ENCODE data around the gene CIITA.

Gene CIITA

DNA sequence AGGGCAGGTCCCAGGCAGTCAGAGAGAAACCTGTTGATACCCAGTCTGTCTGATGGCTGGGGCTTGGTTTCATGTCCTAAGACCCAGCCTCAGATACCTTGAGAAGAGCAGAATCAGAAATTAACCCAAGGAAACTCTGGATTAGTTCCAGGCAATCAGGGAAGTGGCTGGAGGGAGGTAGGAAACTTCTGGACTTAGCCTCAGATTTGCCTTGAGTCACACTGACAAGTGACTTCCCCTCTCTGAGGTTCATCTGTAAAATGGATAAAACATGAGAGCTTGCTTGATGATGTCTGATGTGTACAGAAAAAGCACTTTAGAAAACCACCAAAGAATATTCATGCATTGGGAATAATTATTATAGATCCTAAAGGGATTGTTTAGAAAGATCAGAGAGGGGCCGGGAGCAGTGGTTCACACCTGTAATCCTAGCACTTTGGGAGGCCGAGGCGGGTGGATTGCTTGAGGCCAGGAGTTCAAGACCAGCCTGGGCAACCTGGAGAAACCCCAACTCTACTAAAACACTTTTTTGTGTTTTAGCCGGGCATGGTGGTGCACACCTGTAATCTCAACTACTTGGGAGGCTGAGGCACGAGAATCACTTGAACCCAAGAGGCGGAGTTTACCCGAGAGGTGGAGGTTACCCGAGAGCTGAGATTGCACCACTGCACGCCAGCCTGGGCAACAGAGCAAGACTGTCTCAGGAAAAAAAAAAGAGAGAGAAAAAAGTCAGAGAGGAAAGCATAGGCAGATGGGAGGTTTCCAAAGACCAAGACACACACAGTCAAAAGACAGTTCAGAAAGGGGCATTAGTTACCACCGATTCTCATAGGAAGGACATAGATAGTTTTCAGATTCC, 3.8 kb downstream of the CIITA start:
- DNase-seq (ENCODE audit: low read depth) = no peak

DNA sequence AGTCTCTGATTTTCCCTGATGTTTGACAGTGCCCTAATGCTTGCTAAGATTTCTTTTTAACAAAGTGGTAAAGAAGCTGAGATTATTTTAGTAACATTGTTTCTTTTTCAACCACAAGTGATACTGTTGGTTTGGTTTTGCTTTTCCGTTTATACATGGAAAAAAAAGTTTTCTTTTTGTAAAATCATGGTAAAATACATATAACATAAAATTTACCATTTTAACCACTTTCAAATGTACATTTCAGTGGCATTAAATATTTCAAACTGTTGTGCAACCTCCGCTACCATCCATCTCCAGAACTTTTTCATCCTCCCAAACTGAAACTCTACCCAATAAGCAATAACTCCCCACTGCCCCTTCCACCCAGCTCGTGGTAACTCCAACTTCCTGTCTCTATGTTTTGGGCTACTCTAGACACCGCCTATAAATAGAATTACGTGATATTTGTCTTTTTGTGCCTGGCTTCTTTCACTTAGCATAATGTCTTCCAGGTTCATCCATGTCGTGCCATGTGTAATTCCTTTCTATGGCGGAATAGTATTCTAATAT, 4.6 kb downstream of the CIITA start:
- DNase-seq (ENCODE audit: low read depth) = no peak

DNA sequence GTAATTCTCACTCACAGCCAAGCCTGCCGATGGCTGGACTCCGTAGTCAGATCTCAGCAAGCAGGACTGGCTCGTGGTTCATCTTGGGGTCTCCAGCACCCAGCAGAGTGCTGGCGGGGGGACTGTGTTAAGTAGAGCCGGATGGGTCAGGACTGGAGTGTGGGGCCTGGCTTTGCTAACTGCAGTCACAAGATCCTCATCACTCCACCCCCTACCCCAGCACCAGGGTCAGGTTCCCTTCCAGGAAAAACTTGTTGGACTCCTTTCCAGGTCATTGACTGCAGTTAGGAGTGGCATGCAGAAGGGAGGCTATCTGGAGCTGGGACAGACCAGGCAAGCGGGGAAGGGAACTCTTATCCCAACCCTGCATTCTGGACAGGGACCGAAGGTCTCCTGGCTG, 6.0 kb downstream of the CIITA start:
- no peak for DNase-seq (ENCODE audit: low read depth)

DNA sequence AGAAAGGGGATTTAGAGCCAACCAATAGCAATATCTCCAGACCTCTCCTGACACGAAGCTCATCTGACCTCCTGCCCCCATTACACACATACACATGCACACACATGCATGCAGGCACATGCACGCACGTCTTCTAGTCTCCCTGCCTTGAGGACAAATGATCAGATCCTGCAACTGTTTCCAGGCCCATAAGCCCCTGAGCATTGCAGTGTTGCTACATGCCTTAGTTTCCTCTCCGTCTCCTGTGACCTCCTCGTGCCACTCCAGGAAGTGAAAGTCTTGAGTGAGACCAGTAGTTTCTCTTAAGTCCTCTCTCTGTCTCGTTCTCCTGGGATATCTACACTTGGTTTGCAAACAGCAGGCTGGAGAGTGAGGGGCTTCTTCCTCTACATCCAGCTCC, 8.2 kb downstream of the CIITA start:
- DNase-seq (ENCODE audit: low read depth) = no peak

- no peak for DNase-seq (ENCODE audit: low read depth)
Observed at GRCh38 chr16:10888320-10888937, 11.4 kb downstream of the CIITA start.

DNA sequence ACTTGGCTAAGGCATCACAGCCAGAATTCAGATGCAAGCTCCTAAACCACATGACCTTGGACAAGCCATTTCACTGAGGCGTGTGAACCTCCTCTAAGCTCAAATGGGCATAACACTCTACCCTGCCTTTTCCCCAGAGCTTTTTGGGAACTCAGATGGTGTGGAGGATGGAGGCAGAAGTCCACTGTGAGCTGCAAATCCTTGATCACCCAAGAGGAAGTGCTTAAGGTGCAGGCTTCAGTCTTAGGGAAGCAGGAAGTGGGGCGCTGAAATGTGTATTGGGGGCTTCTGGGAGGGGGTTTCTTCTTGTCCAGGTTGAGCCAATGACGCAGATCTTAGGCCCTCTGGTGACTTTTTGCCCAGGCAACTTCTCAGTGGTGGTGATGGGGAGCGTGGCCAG, 12.9 kb downstream of the CIITA start:
- DNase-seq (ENCODE audit: low read depth) = no peak

DNA sequence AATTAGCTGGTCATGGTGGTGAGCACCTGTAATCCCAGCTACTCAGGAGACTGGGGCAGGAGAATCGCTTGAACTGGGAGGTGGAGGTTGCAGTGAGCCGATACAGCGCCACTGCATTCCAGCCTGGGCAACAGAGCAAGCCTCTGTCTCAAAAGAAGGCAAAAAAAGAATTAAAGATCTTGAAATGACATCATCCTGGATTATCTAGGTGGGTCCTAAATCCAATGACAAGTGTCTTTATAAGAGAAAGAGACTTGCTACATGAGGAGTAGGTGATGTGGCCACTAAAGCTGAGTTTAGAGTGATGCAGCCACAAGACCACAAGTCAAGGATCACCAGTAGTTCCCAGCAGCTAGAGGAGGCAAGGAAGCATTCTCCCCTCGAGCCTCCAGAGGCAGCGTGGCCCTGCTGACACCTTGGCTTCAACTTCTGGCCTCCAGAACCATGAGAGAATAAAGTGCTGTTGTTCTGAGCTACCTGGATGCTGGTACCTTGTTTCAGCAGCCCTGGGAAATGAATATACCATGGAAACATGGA, 15.8 kb downstream of the CIITA start:
- DNase-seq (ENCODE audit: low read depth) = no peak

DNA sequence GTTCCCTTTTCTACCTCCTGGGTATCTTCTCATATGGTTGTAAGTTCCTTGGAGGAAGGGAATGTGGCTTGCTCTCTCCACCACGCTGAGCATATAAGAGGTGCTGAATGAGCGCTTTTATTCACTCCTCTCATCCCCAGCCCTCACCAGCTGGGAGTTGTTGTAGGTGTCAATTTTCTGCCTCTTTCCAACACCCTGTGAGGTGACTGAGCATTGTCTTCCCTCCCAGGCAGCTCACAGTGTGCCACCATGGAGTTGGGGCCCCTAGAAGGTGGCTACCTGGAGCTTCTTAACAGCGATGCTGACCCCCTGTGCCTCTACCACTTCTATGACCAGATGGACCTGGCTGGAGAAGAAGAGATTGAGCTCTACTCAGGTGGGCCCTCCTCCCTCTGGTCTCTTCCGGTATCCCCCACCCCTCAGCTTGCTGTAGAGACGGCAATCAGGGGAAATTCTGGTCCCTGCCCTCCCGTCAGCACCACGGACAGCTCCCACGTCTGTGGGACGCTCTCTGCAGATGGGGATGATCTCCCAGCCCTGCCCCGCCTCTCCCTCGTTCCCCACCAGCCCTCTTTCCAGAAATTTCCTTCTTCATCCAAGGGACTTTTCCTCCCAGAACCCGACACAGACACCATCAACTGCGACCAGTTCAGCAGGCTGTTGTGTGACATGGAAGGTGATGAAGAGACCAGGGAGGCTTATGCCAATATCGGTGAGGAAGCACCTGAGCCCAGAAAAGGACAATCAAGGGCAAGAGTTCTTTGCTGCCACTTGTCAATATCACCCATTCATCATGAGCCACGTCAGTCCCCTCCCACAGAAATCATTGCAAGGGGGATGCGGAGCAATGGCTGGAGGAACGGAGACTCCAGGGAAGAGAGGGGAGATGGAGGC, 18.3 kb downstream of the CIITA start:
- DNase-seq (ENCODE audit: low read depth) = no peak

- DNase-seq (ENCODE audit: low read depth) = no peak
Observed at GRCh38 chr16:10896165-10896564, 19.2 kb downstream of the CIITA start.

DNA sequence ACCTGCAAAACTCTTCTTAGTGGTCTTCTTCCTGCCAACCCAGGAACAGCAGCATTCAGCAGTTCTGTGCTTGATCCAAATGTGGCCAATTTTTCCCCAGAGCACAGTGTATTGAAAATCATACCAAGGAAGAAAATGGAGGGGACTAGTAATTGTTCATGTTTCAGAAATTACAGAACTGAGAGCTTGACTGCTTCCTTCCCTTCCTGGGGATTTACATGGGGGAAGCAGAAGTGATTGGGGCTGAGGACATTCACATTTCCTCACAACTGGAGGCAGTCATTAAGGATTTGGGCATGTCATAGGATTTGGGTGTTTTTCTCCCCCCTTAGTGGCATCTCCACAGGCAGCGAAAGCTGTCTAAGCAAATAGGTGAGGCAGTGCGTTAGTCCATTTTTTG, 19.7 kb downstream of the CIITA start:
- DNase-seq (ENCODE audit: low read depth) = no peak

DNA sequence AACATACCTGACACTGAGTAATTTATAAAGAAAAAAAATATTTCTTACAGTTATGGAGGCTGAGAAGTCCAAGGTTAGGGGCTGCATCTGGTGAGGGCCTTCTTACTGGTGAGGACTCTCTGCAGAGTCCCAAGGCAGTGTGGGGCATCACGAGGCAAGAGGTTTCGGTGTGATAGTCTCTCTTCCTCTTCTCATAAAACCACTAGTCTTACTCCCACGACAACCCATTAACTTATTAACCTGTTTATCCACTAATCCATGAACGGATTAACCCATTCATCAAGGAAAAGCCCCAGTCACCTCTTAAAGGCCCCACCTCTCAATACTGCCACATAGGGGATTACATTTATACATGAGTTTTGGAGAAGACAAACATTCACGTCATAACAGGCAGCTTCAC, 20.1 kb downstream of the CIITA start:
- no peak for DNase-seq (ENCODE audit: low read depth)

DNA sequence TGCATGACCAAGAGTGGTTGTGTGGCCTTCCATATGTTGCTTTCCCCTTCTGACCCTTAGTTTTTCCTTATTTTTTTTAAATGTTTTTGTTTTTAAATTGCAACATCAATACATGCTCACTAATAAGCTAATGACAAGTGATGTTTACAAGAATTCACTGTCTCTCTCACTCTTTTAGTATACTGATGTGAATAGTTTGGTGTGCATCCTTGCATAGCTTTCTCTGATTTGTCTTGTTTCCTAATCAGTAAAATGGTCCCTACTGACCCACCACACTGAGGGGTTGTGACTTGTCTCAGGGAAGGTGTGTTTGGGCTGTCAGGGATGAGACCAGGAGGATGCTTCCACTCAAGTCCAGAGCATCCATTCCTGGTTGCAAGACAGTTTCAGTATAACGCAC, 26.0 kb downstream of the CIITA start:
- DNase-seq (ENCODE audit: low read depth) = no peak

DNA sequence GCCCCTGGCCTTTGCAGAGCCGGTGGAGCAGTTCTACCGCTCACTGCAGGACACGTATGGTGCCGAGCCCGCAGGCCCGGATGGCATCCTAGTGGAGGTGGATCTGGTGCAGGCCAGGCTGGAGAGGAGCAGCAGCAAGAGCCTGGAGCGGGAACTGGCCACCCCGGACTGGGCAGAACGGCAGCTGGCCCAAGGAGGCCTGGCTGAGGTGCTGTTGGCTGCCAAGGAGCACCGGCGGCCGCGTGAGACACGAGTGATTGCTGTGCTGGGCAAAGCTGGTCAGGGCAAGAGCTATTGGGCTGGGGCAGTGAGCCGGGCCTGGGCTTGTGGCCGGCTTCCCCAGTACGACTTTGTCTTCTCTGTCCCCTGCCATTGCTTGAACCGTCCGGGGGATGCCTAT, 29.5 kb downstream of the CIITA start:
- DNase-seq (ENCODE audit: low read depth) = no peak

DNA sequence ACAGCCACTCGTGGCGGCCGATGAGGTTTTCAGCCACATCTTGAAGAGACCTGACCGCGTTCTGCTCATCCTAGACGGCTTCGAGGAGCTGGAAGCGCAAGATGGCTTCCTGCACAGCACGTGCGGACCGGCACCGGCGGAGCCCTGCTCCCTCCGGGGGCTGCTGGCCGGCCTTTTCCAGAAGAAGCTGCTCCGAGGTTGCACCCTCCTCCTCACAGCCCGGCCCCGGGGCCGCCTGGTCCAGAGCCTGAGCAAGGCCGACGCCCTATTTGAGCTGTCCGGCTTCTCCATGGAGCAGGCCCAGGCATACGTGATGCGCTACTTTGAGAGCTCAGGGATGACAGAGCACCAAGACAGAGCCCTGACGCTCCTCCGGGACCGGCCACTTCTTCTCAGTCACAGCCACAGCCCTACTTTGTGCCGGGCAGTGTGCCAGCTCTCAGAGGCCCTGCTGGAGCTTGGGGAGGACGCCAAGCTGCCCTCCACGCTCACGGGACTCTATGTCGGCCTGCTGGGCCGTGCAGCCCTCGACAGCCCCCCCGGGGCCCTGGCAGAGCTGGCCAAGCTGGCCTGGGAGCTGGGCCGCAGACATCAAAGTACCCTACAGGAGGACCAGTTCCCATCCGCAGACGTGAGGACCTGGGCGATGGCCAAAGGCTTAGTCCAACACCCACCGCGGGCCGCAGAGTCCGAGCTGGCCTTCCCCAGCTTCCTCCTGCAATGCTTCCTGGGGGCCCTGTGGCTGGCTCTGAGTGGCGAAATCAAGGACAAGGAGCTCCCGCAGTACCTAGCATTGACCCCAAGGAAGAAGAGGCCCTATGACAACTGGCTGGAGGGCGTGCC, 30.1 kb downstream of the CIITA start:
- no peak for DNase-seq (ENCODE audit: low read depth)

GRCh38 chr16:10907757-10908045, 30.7 kb downstream of the CIITA start:
- no peak for DNase-seq (ENCODE audit: low read depth)

GRCh38 chr16:10911267-10911666, 34.3 kb downstream of the CIITA start:
- DNase-seq (ENCODE audit: low read depth) = no peak

DNA sequence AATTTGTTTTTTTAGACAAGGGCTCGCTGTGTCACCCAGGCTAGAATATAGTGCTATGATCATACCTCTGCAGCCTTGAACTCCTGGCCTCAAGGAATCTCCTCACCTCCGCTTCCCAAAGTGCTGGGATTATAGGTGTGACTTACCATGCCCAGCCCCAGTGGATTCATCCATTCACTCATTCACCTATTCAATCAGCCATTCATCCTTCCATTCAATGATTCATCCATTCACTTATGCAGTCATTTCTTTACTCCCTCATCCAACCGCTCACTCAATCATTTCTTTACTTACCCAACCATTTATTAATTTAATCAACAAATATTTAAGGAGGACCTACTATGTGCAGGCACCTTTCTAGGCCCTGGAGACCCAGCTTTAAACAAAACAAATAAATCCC, 39.5 kb downstream of the CIITA start:
- DNase-seq (ENCODE audit: low read depth) = no peak

GRCh38 chr16:10918294-10919002, 41.4 kb downstream of the CIITA start:
- DNase-seq (ENCODE audit: low read depth) = peak; percentile 58

DNA sequence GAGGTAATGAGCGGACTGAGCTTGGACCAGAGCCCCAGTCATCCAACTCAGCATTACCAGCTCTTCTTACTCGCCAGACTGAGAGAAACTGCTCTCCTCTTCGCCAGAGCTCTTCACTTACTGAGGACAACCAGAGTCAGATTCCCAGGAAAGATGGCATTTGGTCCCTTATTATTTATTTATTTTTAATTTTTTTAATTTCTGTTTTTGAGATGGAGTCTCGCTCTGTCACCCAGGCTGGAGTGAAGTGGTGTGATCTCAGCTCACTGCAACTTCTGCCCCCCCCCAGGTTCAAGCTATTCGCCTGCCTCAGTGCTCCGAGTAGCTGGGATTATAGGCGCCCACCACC, 42.0 kb downstream of the CIITA start:
- DNase-seq (ENCODE audit: low read depth) = no peak

GRCh38 chr16:10920726-10921427, 43.9 kb downstream of the CIITA start:
- no peak for DNase-seq (ENCODE audit: low read depth)
